ENCODE measurements around the gene PLAC1.

DNA sequence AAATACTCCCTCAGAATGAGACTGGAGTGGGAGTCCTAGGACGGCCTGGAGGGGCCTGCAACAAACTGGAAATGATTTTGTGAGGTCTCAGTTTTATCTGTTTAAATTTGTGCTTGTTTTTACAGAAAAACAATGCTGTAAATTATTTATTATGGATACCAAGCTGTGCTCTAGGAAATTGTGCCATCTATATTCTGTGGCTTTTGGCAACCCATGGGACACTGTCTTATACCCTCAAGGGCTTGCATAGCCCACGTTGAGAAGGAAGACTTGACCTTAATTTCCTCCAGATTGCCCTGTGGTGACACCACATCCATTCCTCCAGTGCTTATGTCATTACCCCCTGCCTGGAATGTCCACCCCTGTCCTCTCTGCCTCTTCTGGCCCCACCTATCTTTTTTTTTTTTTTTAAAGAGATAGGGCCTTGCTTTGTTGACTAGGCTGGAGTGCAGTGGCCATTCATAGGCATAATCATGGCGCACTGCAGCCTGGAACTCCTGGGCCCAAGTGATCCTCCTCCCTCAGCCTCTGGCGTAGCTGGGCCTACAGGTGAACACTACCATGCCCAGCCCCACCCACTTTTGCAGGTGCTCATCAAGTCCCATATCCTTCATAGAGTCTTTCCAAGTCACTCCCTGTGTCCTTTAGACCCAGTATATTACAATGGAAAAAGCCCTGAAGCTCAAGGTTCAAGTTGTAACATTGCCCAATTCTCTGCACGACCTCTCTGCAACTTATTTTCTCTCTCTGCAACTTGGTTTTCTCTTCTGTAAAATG, 120.9 kb downstream of the PLAC1 start:
- no peak for TF ChIP-seq FOXA1 (IDR thresholded peaks at IDR 0.05)
- TF ChIP-seq CTBP1 (IDR thresholded peaks at IDR 0.05; ENCODE audit: borderline replicate concordance), result no peak
- TF ChIP-seq ARNT (IDR thresholded peaks at IDR 0.05), result no peak
- TF ChIP-seq TARDBP (IDR thresholded peaks at IDR 0.05), result no peak
- TF ChIP-seq ZNF384 (IDR thresholded peaks at IDR 0.05), result peak; percentile 92
- TF ChIP-seq FOXK2 (IDR thresholded peaks at IDR 0.05), result no peak
- no peak for TF ChIP-seq HDGF (IDR thresholded peaks at IDR 0.05; ENCODE audit: borderline replicate concordance)
- no peak for TF ChIP-seq LEF1 (IDR thresholded peaks at IDR 0.05; ENCODE audit: borderline replicate concordance)
- TF ChIP-seq ELF4 (IDR thresholded peaks at IDR 0.05), result no peak
- TF ChIP-seq SUZ12 (IDR thresholded peaks at IDR 0.05), result no peak
- TF ChIP-seq SP1 (IDR thresholded peaks at IDR 0.05), result no peak
- no peak for TF ChIP-seq FOXM1 (IDR thresholded peaks at IDR 0.05; ENCODE audit: borderline replicate concordance)

Measured in HEK293T (cell line).